ENCODE results near the gene WDR45B. TPM values are rescaled to one million over a fixed set of nuclear protein-coding genes. Genes with fewer than 3 reads are reported as not detected.

WDR45B gene
- total RNA-seq, 2 experiments from 2014 or later: 61.7 to 81.9 TPM

DNA sequence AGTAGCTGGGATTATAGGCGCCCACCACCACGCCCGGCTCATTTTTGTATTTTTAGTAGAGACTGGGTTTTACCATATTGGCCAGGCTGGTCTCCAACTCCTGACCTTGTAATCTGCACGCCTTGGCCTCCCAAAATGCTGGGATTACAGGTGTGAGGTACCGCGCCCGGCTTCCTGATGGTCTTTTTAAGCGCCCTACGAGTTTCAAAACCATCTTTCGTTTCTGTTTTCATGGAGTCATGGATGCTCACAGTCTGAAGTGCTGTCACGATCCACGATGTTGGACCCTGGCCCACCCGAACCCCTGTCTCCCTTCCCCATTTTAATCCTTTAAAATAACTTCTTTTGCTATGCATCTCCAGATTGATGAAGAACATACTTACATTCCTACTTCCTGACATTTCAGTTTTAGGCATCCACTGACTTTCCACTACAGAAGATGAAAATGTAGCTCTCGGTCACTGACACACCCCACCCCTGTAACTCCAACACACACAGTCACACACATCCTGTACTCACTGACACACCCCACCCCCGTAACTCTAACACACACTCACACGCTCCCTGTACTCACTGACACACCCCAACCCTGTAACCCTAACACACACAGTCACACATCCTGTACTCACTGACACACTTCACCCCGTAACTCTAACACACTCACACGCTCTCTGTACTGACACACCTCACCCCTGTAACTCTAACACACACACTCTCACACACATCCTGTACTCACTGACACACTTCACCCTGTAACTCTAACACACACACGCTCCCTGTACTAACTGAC, 22.6 kb upstream of the WDR45B start:
- H4K20me1 ChIP-seq (ENCODE audit: insufficient read depth, low read length): no peaks in the 10 kb centered on the region
- no peak overlapping the region for H3K27ac ChIP-seq (ENCODE audit: low read depth, low read length, poor library complexity, severe bottlenecking)
- intact Hi-C loops (cut with micrococcal nuclease; ENCODE audit: unreplicated experiment): no loop called here
- no peak overlapping the region for H3K4me2 ChIP-seq (ENCODE audit: low read length)
- no peaks in the 10 kb centered on the region for H3K36me3 ChIP-seq (ENCODE audit: insufficient read depth, low read length)
- no peak overlapping the region for H2AFZ ChIP-seq (ENCODE audit: low read length)
- no peaks in the 10 kb centered on the region for H3K9me2 ChIP-seq (ENCODE audit: insufficient read depth, low read length)
- H3K79me2 ChIP-seq (ENCODE audit: insufficient read depth, low read depth, low read length): no peaks in the 10 kb centered on the region
- ChIA-PET CTCF (ENCODE audit: unreplicated experiment) (no interaction called here), POLR2A (no interaction called here)
- BruUV-seq (replicated peaks): no TSS peak
- H3K9me3 ChIP-seq (ENCODE audit: low read length): no peaks in the 10 kb centered on the region
- DNase-seq (ENCODE audit: low spot score): no peak
- TF ChIP-seq, protein P1, sequence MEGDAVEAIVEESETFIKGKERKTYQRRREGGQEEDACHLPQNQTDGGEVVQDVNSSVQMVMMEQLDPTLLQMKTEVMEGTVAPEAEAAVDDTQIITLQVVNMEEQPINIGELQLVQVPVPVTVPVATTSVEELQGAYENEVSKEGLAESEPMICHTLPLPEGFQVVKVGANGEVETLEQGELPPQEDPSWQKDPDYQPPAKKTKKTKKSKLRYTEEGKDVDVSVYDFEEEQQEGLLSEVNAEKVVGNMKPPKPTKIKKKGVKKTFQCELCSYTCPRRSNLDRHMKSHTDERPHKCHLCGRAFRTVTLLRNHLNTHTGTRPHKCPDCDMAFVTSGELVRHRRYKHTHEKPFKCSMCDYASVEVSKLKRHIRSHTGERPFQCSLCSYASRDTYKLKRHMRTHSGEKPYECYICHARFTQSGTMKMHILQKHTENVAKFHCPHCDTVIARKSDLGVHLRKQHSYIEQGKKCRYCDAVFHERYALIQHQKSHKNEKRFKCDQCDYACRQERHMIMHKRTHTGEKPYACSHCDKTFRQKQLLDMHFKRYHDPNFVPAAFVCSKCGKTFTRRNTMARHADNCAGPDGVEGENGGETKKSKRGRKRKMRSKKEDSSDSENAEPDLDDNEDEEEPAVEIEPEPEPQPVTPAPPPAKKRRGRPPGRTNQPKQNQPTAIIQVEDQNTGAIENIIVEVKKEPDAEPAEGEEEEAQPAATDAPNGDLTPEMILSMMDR (conservative IDR thresholded peaks at IDR 0.05; ENCODE audit: low read length): no peak
- no peak for TF ChIP-seq EZH2phosphoT487 (IDR thresholded peaks at IDR 0.05; ENCODE audit: borderline replicate concordance, low read depth, low read length)
- H3K4me1 ChIP-seq (ENCODE audit: insufficient read depth, low read length, poor library complexity, severe bottlenecking): peaks cover 20% of the 10 kb centered on the region
- H3K4me3 ChIP-seq (ENCODE audit: low read depth, low read length, poor library complexity, severe bottlenecking): no peak overlapping the region

DNA sequence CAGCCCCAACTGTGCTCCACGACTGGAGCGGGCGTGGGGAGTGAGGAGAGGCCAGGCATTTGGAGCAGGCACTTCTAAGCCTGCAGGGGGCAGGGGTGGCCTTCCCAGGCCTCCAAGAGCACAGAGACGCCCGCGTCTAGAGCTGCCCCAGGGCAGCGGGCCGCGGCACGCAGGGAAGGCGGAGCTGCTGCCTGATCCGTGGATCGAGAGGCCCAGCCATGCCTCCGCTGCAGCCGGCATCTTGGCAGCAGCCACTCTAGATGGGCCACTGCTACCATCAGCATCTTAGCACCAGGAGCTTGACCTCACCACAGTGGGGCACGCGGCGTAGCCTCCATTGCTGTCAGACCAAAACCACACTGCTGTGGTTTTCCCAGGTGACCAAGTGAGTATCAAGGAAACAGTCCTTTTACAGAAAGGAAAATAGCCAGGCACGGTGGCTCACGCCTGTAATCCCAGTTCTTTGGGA, 20.4 kb upstream of the WDR45B start:
- ChIA-PET CTCF (ENCODE audit: unreplicated experiment) (interaction anchor here (0.7 to 1.4 kb wide), 2 partner anchors 8 to 110 kb away, joined by 3 to 4 read pairs; no protein-coding TSS in a partner anchor), POLR2A (no interaction called here)
- H3K9me3 ChIP-seq (ENCODE audit: low read length): no peaks in the 10 kb centered on the region
- H2AFZ ChIP-seq (ENCODE audit: low read length): peak overlapping the region; percentile 14; the same call in 1 of the 2 replicates
- intact Hi-C loops (cut with micrococcal nuclease; ENCODE audit: unreplicated experiment): loop anchor here (1.0 to 5.0 kb wide), 2 partner anchors 79 to 99 kb away; no protein-coding TSS in a partner anchor
- no peak overlapping the region for H3K4me3 ChIP-seq (ENCODE audit: low read depth, low read length, poor library complexity, severe bottlenecking)
- H4K20me1 ChIP-seq (ENCODE audit: insufficient read depth, low read length): no peaks in the 10 kb centered on the region
- no peak overlapping the region for H3K27ac ChIP-seq (ENCODE audit: low read depth, low read length, poor library complexity, severe bottlenecking)
- peak; percentile 73 for DNase-seq (ENCODE audit: low spot score)
- no peaks in the 10 kb centered on the region for H3K9me2 ChIP-seq (ENCODE audit: insufficient read depth, low read length)
- no TSS peak for BruUV-seq (replicated peaks)
- no peaks in the 10 kb centered on the region for H3K79me2 ChIP-seq (ENCODE audit: insufficient read depth, low read depth, low read length)
- no peaks in the 10 kb centered on the region for H3K36me3 ChIP-seq (ENCODE audit: insufficient read depth, low read length)
- TF ChIP-seq EZH2phosphoT487 (IDR thresholded peaks at IDR 0.05; ENCODE audit: borderline replicate concordance, low read depth, low read length): no peak
- TF ChIP-seq, protein P1 (conservative IDR thresholded peaks at IDR 0.05; ENCODE audit: low read length): peak; percentile 80
- H3K4me1 ChIP-seq (ENCODE audit: insufficient read depth, low read length, poor library complexity, severe bottlenecking): peaks cover 6% of the 10 kb centered on the region
- peak overlapping the region; percentile 6; the same call in 1 of the 2 replicates for H3K4me2 ChIP-seq (ENCODE audit: low read length)
